GM19455 (cell line): ENCODE results near the gene OCSTAMP.

ENCODE experiments used
- ATAC-seq: cut with Tn5 transposase; IDR thresholded peaks from one replicate; pipeline ENCODE4 v1.9.1; 2021; ENCODE audit not compliant: unreplicated experiment

The OCSTAMP gene

DNA sequence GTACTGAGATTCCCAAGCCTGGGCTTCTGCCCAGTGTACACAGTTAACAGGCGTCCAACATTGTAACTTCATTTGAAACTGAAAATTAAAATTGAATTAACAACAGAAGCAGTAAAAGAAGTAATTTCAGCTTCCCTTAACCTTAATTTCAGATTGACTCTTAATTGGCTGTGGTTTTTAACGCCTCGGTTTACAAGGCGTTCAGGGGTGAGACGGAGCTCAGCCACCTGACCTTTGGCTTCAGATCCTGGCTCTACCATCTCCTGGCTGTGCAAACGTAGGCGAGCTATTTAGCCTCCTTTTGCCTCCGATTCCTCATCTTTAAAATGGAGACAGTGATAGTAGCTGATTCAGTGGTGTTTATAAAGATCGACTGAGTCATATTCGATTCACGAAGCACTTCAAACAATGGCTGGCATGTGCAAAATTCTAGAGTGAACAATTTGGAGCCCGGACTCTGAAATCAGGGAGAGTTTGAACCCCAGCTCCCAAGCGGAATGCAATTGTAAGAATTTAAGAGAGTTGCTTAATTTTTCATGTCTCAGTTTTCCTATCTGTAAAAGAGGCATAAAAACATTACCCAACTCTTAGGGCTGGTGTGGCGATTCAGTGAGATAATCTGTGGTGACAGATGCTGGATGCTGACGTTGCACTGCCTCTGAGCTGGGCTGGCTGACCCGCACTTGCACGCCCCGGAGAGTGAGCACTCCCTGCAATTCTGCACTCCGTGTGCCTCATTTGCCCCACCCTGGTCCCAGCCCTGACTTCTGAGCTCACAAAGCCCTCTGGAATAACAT, 23.5 kb upstream of the OCSTAMP start:
- no peak for ATAC-seq

DNA sequence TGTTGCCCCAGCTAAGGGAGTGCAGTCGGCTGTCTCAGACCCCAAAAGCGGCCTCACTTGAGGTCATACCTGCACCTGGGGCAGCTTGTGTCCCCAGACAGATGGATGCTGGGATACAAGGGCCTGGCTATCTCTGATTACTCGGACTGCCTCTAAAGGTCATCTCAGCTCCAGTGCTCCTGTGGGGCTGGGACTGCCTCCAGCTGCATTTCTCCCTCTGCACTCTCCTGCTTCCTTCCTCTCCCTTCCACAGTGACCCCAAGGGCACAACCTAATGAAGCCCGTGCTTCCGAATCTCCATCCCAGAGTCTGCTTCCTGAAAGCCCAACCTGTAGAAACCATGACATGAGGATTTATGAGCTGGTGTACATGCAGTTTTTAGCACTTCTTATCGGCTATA, 22.8 kb upstream of the OCSTAMP start:
- ATAC-seq = no peak

DNA sequence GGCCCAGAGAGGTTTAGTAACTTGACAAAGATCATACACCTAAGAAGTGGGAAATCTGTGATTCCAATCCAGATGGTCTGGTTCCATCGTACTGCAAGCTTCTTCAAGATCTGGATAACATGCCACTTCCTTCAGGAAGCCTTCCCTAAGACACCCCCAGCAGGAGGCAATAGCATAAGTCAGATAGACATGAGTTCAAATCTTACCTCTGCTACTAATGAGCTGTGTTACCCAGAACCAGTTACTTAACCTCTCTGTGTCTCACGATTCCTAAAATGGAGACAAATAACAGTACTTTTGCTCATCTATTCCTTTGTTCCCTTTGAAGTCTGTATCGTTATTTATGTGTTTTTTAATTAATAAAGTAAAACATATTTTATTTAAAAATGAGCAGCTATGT, 22.3 kb upstream of the OCSTAMP start:
- ATAC-seq = no peak

DNA sequence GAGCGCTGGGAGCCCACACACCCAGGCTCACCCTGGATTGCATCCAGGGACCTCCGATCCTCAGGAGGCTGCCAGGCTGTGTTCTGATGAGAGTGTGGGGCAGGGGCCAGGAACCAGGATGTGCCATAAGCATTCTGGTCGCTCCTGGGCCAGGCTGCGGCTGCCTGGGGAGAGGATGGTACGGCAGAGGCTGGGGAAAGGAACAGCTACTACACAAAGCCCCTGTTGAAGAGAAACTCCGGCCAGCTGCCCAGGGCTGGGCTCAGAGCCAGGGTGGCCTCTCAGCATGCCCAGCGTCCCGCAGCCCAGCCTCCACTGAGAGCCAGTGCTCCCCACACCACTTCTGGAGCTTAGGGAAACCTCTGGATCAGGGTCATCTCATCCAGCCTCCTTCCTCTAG, 21.7 kb upstream of the OCSTAMP start:
- no peak for ATAC-seq

DNA sequence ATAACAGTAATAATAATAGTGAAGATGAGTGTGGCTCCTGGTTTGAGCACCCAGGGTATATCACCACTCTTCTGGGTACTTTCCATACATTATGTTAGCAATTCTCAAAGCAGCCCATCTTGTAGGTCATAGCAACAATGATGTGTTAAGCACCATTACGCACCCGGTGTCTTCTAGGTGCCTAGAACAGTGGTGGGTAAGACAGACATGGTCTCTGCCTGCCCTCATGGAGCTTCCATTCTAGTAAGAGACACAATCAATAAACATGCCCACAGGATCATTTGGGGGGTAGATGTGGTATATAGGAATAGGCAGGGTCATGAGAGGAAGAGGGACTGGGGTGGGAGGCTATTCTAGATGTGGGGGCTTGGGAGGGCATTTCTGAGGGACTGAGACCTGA, 21.0 kb upstream of the OCSTAMP start:
- no peak for ATAC-seq

DNA sequence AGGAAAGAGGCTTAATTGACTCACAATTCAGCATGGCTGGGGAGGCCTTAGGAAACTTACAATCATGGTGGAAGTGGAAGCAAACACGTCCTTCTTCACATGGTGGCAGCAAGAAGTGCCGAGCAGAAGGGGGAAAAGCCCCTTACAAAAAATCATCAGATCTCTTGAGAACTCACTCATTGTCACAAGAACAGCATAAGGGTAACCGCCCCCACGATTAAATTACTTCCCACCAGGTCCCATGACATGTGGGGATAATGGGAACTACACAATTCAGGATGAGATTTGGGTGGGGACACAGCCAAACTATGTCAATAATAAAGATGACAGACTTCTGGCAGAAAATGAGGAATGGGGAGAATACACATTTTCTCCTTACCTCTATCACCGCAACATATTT, 20.5 kb upstream of the OCSTAMP start:
- no peak for ATAC-seq

DNA sequence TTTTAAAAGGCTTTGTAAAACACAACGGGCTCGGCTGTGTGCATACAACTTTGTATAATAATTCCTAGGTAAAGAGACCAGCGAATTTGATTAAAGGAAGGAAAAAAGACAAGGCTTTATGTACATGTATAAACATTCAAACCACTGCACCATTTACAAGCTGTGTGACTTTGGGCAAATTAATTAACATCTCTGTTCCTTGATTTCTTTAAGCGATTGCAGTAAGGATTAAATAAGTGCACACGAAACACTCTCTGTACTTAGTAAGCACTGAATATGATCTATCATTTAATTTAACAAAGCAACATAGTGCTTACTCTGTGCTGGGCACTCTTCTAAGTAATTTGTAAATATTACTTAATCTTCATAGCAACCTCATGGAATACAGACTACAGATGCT, 19.5 kb upstream of the OCSTAMP start:
- no peak for ATAC-seq

DNA sequence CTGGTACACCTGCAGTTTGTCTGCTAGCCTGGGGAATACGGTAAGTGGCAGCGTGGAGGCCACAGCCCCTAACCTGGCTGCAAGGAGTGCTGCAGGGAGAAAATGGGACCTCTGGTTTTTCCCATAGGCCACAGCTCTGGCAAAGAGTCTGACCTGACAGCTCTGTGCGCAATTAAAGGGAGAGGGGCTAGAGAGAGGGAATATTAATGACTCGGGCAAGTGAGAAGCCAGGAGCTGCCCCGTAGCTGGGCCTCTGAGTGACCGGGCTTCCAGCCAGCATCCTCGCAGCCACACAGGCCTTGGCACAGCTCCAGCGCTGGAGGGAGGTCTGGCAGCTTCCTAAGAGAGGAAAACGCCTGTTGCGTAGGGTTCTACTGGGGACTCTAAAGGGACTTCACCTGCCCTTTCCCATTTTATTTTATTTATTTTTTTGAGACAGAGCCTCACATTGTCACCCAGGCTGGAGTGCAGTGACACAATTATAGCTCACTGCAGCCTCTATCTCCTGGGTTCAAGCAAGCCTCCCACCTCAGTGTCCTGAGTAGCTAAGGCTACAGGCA, 18.2 kb upstream of the OCSTAMP start:
- ATAC-seq = no peak

DNA sequence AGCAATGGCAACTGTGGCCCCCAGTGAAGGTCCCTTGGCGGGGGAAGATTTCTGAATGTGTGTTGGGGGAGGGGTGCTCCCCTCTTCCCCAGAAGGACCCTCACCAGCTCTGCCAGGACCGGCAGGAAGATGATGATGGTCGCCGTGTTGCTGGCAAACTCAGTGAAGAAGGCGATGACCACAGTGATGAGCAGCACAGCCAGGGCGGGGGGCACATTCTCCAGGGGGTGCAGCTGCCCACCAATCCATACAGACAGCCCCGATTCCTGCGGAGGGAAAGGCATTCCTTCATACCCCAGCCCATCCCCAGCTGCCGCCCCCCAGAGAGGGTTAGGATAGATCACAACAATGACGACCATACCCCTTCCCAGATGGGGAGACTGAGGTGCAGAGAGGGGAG, 15.7 kb upstream of the OCSTAMP start:
- no peak for ATAC-seq

DNA sequence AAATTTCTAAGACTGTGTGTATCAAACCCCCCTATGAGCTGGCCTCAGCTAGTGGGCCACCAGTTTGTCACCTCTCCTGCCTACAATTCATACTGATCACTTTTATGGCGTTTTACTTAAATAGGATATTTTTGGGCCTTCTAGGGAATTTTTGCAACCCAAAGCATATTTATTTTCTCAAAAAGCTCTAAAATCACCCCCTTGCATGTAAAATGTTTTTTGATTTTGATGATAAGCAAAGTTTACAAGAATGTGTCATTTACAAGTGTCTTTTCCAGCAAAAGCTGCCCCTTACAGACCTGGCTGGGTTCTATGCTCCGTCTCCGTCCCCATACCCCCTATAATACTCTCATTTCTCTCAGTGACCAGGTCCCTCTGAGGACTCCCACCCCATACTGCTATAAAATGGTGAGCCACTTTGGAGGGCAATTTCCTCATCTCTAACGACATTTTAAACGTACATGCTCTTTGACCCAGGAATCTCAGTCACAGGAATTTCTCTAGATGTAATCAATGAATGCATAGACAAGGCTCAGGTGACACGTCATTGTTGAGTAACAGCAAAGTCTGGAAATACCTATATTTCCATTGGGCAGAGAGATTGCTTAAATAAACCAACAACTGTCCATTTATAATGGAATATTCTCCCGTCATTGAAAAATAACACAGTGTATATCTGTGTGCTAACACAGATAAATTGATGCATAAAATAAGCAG, 13.9 kb upstream of the OCSTAMP start:
- ATAC-seq = no peak

DNA sequence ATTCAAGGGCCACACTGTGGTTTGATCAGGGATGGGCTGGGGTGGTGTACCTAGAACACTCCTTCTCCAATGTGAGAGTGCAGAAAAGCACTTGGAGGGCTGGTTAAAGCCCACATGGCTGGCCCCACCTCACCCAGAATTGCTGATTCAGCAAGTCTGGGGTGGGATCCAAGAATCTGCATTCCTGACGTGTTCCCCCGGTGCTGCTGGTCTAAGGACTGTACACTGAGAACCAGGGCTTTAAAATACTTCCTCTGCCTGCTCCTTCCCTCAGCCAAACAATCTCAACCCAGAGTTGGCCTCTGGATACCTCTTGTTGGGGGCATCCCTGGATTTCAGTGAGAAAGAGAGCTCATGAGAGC, 13.4 kb upstream of the OCSTAMP start:
- ATAC-seq = no peak

DNA sequence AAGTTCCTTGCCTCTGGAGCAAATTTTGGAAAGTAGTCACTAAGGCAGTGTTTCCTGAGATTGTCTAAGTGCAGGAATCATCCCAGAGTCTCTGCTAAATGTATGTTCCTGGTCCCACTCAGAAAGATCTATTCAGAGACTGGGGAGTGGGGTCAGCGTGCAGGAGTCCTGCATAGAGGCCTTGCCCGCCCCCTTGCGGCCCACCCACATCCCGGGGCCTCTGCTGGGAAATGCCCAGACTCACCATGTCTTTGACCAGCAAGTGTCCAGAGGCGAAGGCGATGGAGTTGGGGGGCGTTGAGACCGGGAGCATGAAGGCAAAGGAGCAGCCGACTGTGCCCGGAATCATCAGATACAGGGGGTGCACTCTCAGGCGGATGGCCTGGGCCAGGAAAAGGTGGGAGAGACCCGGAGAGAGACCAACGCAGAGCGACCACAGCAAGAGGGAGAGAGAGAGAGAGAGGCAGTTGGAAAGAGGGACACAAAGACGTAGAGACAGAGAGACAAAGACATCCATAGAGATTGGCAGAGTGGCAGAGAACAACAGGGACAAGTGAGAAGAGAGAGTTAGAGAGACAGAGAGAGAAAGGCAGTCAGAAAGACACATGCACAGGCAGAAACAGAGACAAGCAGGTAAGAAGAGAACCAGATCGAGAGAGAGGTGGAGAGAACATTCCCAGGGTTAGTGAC, 12.9 kb upstream of the OCSTAMP start:
- no peak for ATAC-seq

DNA sequence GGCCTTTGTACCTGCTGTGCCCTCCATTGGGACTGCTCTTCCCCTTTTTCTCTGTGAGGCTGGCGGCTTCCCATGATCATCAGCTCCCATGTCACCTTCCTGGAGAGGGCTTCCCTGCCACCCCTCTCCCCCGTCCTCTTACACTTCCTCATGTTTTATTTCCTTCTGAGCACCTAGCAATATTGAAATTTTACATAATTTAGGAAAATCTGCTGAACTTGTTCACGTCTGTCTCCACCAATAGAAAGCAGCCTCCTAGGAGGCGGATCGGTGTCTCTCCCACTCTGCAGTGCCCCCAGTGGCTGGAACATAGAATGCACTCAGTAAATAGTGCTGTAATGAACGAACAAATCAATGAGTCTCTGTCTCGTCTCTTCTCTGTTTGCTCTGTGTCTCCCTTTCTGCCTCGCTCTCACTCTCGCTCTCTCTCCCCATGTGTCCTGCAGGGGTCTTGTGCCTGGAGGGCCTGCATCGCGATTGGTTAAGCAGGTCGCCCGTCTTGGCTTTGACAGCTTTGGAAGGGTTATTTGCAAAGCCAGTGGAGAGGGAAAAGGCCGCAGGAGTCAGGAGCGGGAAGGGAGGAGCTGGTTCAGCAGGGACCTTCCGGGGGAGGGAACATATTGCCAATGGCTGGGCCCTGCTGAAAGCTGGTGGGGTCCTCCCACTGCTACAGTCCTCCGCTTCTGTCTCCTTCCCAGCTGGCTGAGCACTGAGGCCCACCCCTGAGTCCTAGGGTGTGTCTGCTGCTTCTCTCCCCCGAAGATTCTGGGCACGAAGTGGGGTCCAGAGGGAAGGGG, 12.1 kb upstream of the OCSTAMP start:
- ATAC-seq = no peak

DNA sequence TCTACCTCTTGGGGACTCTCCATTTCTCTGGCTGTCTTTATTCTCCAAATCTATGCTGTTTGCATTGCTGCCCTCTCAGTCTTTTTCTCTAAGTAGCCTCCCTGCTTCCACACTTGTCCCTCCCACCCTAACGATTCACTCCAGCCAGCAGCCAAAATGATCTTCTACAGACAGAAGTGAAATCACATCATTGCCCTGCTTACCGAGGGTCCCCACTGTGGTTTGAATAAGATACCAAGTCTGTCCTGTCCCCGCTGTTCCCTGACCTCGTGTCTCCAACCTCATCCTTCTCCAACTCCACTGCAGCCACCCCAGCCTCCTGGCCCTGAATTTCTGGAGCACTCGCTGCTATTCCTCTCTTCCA, 11.5 kb upstream of the OCSTAMP start:
- no peak for ATAC-seq

DNA sequence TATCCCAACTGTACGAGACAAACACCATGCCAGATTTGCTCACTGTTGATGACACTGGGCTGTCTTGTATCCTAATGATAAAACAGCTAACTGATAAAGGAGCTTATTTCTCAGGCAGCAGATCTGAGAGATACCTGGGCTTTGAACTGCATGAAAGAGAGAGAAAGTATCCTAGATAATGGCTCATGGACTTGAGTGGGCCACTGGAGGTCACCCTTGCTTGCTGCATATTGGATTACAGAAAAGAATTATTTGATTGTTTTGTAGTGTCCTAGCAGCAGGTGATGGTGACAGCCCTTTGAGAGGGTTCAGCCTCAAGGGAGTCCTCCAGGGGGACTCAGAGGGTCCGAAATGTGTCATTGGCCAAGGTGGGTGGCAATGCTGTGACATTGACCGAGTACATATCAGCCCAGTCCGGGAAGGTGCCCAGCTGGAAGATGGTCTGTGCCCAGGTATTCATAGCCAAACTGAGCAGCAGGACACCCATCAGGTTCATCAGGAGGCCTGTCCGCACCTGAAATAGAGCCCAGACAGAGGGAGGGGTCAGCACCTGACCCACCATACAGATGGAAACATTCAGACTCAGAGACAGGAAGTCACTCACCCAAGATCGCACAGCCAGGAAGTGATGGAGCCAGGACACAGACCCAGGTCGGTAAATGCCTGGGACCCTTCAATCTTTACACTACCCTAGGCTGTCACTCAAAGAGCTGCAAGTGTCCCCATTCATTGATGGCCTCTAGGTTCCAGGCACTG, 9.4 kb upstream of the OCSTAMP start:
- no peak for ATAC-seq

DNA sequence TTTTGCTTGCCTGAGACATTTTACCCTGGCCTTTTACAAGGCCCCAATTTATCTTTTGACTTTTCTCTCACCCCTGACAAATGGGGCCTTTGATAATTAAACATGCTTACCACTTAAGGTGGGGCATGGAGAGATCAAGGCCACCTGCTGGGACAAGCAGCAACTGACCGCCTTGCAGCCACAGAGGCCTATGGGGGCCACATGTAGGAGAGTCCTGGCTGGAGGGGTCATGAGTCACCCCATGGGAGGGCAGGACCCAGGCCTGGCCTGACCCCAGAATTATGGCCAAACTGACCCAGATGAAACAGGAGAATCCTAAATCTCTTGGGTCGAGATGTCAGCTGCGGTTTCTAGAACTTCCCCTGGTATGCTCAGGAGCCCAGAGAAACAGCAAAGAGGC, 8.5 kb upstream of the OCSTAMP start:
- ATAC-seq = no peak

DNA sequence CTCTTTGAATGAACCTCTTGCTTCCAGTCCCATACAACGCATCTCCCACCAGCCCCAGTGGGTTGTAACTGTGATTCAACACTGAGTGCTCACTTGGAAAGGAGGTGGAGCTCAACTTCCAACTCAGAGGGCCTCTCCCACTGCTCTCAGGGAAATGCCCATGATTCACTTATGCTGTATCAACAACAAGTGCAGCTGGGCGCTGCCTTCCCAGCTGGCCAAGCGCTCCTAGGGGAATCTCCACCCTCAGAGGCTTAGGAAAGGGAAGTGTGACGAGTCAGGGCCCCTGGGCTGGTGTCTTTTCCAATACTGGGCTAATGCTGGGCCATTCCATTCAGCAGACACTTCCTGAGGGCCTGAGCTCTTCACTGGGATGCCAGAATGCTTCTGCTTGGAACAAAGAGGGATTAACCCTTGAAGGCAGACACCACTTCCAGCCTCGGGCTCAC, 8.1 kb upstream of the OCSTAMP start:
- no peak for ATAC-seq

DNA sequence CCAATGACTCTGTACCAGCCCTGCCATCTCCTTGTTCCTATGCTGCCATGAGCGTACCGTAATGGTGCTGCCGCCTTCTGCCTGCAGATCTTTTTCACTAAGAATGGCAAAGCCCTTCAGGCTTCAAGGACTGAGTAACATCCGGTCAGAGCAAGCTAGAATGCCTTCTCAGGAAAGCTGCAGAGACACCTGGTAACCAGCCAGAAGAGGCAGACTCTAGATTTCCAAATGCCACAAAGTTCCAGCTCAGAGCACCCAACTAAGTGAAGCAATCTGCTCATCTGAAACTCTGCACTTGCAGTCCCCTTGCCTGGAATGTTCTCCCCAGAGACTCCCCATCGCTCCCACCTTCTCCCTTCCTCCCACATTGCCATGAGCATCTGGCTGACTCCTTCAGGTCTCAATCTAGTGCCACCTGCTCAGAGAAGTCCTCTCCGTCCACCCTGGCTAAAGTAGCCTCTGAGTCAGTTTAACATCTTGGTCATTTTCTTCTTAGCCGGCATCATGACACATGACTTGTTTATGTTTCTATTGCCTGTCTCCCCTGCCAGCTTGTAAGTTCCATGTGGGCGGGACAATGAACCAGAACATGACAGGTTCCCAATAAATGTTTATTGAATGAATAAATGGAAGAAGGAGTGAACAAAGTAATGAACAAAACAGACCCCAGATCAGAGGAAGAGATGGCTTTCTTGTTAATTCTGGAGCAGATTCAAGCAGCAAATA, 6.9 kb upstream of the OCSTAMP start:
- ATAC-seq = no peak

DNA sequence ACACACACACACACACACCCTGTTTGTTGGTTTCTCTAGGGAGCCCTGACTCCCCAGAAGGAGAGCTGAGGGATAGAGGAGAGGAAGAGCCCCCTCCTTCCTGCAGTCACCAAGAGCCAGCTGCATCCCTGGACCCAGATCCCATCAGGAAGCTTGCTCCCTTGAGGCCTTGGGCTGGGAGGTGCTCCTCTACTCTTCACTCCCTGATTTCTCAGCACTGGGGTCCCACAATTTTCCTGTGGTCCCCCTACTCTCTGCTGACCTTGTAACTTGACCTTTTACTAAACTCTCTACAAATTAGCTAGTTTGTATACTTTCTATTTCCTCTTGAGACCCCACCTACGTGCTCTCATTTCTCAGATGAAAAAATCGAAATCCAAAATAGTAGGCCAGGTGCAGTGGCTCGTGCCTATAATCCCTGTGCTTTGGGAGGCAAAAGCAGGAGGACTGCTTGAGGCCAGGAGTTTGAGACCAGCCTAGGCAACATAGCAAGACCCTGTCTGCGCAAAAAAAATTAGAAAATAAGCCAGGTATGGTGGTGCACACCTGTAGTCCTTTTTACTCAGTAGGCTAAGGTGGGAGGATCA, 5.0 kb upstream of the OCSTAMP start:
- ATAC-seq = no peak
